Measurements from ENCODE around the gene ABCA13. TPM values are rescaled to one million over a fixed set of nuclear protein-coding genes. Genes with fewer than 3 reads are reported as not detected.

The ABCA13 gene
- total RNA-seq, 1 donor from 2014 or later, result 0.35 TPM

GRCh38 chr7:48207155-48207675 lies 36.0 kb downstream of the ABCA13 start:
- Histone ChIP-seq H3K27ac (no peak overlapping the region), H3K36me3 (no peaks in the 10 kb centered on the region), H3K4me3 (no peak overlapping the region), H3K27me3 (no peaks in the 10 kb centered on the region), H3K9me3 (no peaks in the 10 kb centered on the region), H3K4me1 (no peaks in the 10 kb centered on the region)
- intact Hi-C loops (cut with DNase I), result no loop called here
- no peak for TF ChIP-seq CTCF (IDR thresholded peaks at IDR 0.05)
- no peak for DNase-seq
- ATAC-seq, result no peak

GRCh38 chr7:48209004-48209600 lies 37.8 kb downstream of the ABCA13 start:
- Histone ChIP-seq H3K4me1 (no peaks in the 10 kb centered on the region), H3K36me3 (no peaks in the 10 kb centered on the region), H3K9me3 (no peaks in the 10 kb centered on the region), H3K27me3 (no peaks in the 10 kb centered on the region), H3K27ac (no peak overlapping the region), H3K4me3 (no peak overlapping the region)
- no peak for TF ChIP-seq CTCF (IDR thresholded peaks at IDR 0.05)
- DNase-seq, result no peak
- no peak for ATAC-seq
- intact Hi-C loops (cut with DNase I), result no loop called here

GRCh38 chr7:48213226-48213625 lies 42.0 kb downstream of the ABCA13 start:
- no peaks in the 10 kb centered on the region for H3K36me3 ChIP-seq
- H3K9me3 ChIP-seq, result no peaks in the 10 kb centered on the region
- ATAC-seq, result no peak
- TF ChIP-seq CTCF (IDR thresholded peaks at IDR 0.05), result no peak
- H3K27me3 ChIP-seq, result no peaks in the 10 kb centered on the region
- intact Hi-C loops (cut with DNase I), result no loop called here
- H3K4me3 ChIP-seq, result no peak overlapping the region
- no peaks in the 10 kb centered on the region for H3K4me1 ChIP-seq
- DNase-seq, result no peak
- no peak overlapping the region for H3K27ac ChIP-seq

GRCh38 chr7:48217266-48217665 lies 46.0 kb downstream of the ABCA13 start:
- DNase-seq, result no peak
- no peaks in the 10 kb centered on the region for H3K36me3 ChIP-seq
- ATAC-seq, result no peak
- no peak overlapping the region for H3K4me3 ChIP-seq
- intact Hi-C loops (cut with DNase I), result no loop called here
- no peaks in the 10 kb centered on the region for H3K9me3 ChIP-seq
- H3K4me1 ChIP-seq, result no peaks in the 10 kb centered on the region
- no peak for TF ChIP-seq CTCF (IDR thresholded peaks at IDR 0.05)
- H3K27me3 ChIP-seq, result no peaks in the 10 kb centered on the region
- H3K27ac ChIP-seq, result no peak overlapping the region

- no peak for TF ChIP-seq CTCF (IDR thresholded peaks at IDR 0.05)
- Histone ChIP-seq H3K36me3 (no peaks in the 10 kb centered on the region), H3K9me3 (no peaks in the 10 kb centered on the region), H3K27ac (no peak overlapping the region), H3K4me1 (no peaks in the 10 kb centered on the region), H3K4me3 (no peak overlapping the region), H3K27me3 (no peaks in the 10 kb centered on the region)
- intact Hi-C loops (cut with DNase I), result no loop called here
- DNase-seq, result no peak
- no peak for ATAC-seq
Observed at GRCh38 chr7:48217753-48218152, 46.5 kb downstream of the ABCA13 start.

- intact Hi-C loops (cut with DNase I), result no loop called here
- no peak for ATAC-seq
- TF ChIP-seq CTCF (IDR thresholded peaks at IDR 0.05), result no peak
Observed at GRCh38 chr7:48224042-48224441, 52.8 kb downstream of the ABCA13 start.

More at GRCh38 chr7:48224042-48224441, 52.8 kb downstream of the ABCA13 start:
- no peaks in the 10 kb centered on the region for H3K27me3 ChIP-seq
- no peak for DNase-seq
- no peak overlapping the region for H3K27ac ChIP-seq
- no peaks in the 10 kb centered on the region for H3K36me3 ChIP-seq
- H3K4me1 ChIP-seq, result no peaks in the 10 kb centered on the region
- no peaks in the 10 kb centered on the region for H3K9me3 ChIP-seq
- no peak overlapping the region for H3K4me3 ChIP-seq
